Left renal pelvis (tissue), 4 donors: ENCODE results near the gene SCARB1. TPM values are rescaled to one million over a fixed set of nuclear protein-coding genes. Genes with fewer than 3 reads are reported as not detected.
"Not testable (repeated sequence)": the region's sequence is repeated elsewhere in the genome, so short reads cannot be mapped to it uniquely, and the experiment has no call there.

Experiments
- DNase-seq, 4 donors: peaks; one replicate each; pipeline ENCODE4 v3.0.0-alpha.2; 2013; ENCODE audit warnings: low read depth in 4 of 4, low spot score in 3 of 4
- polyA plus RNA-seq, 4 donors: library from polyadenylated mRNA; unstranded; fragments of 120-200 nt; gene quantifications; one replicate each; pipeline ENCODE4 v1.2.1, GENCODE V29; 2013; ENCODE audit not compliant: insufficient read length in 4 of 4

The SCARB1 gene
- polyA plus RNA-seq, result 10 to 100 TPM; 18.0 to 32.0 (median 22.4) TPM

- peak in 1 of 4 donors; percentile 55 for DNase-seq
These were observed at the start of gene SCARB1 for GRCh38 chr12:124863416-124864325. Gene SCARB1 (minus strand): TSS chr12:124863864. CDS start chr12:124863720, 144 bp downstream.

GRCh38 chr12:124912529-124913287 is 49.0 kb upstream of the SCARB1 start:
- DNase-seq, result not testable (repeated sequence)

GRCh38 chr12:124911521-124911920 is 47.9 kb upstream of the SCARB1 start:
- DNase-seq, result not testable (repeated sequence)

GRCh38 chr12:124910561-124911478 is 47.2 kb upstream of the SCARB1 start:
- no peak for DNase-seq

GRCh38 chr12:124909831-124910560 is 46.3 kb upstream of the SCARB1 start:
- DNase-seq, result no peak

GRCh38 chr12:124906606-124907261 is 43.1 kb upstream of the SCARB1 start:
- DNase-seq, result peak; percentile 73 to 91 (median 84)

- no peak for DNase-seq
These were observed 40.8 kb upstream of the SCARB1 start for GRCh38 chr12:124904306-124905098.

- DNase-seq, result no peak
These were observed 39.3 kb upstream of the SCARB1 start for GRCh38 chr12:124902916-124903315.

- DNase-seq, result no peak
These were observed 37.3 kb upstream of the SCARB1 start for GRCh38 chr12:124901003-124901402.

- not testable (repeated sequence) for DNase-seq
These were observed 36.7 kb upstream of the SCARB1 start for GRCh38 chr12:124900345-124900795.

- no peak for DNase-seq
These were observed 35.2 kb upstream of the SCARB1 start for GRCh38 chr12:124898923-124899294.

- no peak for DNase-seq
These were observed 34.7 kb upstream of the SCARB1 start for GRCh38 chr12:124898200-124898922.

- no peak for DNase-seq
These were observed 32.8 kb upstream of the SCARB1 start for GRCh38 chr12:124896461-124896860.

GRCh38 chr12:124893792-124894516 is 30.3 kb upstream of the SCARB1 start:
- no peak for DNase-seq

- DNase-seq, result no peak
These were observed 24.6 kb upstream of the SCARB1 start for GRCh38 chr12:124888260-124888659.

- not testable (repeated sequence) for DNase-seq
These were observed 24.1 kb upstream of the SCARB1 start for GRCh38 chr12:124887766-124888165.
